HG03460 (cell line): Measurements from ENCODE around the gene CACNA1B.

Source experiments
- ATAC-seq: cut with Tn5 transposase; IDR thresholded peaks from one replicate; pipeline ENCODE4 v1.9.1; 2021; ENCODE audit not compliant: unreplicated experiment

The CACNA1B gene

GRCh38 chr9:137978262-137978714 lies 100.7 kb downstream of the CACNA1B start:
- no peak for ATAC-seq

- no peak for ATAC-seq
Measured at GRCh38 chr9:137982200-137982599, 104.6 kb downstream of the CACNA1B start.

GRCh38 chr9:137984005-137984404 lies 106.4 kb downstream of the CACNA1B start:
- no peak for ATAC-seq

DNA sequence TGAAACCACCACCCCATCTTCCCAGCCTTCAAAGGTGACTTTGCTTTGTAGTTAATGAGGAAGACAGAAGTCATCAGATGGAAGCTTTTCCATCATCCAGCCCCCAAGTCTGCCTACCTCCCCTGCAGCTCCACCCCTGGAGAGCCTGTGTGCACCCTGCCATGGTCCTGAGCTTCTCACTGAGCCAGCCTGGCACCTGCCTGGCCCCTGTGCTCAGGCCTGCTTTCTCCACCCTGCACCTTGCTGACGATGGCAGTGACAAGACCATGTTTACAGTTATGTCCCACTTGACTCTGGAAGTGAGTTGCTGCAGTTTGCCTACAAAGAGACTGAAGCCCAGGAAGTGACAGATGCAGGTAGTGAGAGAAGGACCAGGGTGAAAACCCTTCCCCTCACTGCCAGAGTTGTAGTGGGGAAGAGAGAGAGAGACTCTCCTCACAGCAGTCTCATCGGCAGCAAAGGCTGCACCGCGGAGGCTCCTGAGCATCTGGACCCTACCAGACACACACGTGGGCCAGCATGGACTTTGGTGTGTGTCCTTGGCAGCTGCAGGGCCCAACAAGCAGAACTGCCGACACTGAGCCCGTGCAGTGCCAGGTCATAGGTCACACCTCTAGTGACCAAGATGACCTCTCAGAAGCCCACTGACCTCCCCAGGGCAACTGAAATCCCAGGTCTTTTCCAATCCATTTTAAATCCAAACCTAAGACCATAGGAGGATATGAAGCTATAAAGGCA lies 107.1 kb downstream of the CACNA1B start:
- ATAC-seq = no peak

- no peak for ATAC-seq
Measured at GRCh38 chr9:137985637-137986071, 108.1 kb downstream of the CACNA1B start.

GRCh38 chr9:137986268-137987099 lies 108.9 kb downstream of the CACNA1B start:
- ATAC-seq = no peak

GRCh38 chr9:137987244-137988030 lies 109.9 kb downstream of the CACNA1B start:
- no peak for ATAC-seq

- ATAC-seq = no peak
Measured at GRCh38 chr9:137988051-137988450, 110.5 kb downstream of the CACNA1B start.

GRCh38 chr9:137988701-137989100 lies 111.1 kb downstream of the CACNA1B start:
- ATAC-seq = no peak

DNA sequence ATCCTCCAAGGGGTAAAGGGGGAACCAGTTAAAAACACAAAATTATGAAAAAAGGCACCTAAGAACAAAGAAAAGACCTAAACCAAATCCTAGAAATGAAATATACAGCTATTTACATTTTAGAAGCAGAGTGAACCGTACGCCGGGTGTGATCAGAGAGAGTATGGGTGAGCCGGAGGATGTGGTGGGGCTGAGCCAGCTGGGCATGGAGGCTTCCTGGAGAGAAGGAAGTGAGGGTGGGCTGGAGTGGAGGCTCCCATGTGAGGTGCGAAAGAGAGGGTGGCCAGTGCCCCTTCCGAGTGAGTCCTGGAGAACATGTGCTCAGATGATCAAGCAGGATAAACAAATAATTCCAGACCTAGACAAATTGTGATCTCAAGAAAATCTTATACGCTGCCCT lies 111.6 kb downstream of the CACNA1B start:
- no peak for ATAC-seq

GRCh38 chr9:137989999-137990715 lies 112.6 kb downstream of the CACNA1B start:
- no peak for ATAC-seq

DNA sequence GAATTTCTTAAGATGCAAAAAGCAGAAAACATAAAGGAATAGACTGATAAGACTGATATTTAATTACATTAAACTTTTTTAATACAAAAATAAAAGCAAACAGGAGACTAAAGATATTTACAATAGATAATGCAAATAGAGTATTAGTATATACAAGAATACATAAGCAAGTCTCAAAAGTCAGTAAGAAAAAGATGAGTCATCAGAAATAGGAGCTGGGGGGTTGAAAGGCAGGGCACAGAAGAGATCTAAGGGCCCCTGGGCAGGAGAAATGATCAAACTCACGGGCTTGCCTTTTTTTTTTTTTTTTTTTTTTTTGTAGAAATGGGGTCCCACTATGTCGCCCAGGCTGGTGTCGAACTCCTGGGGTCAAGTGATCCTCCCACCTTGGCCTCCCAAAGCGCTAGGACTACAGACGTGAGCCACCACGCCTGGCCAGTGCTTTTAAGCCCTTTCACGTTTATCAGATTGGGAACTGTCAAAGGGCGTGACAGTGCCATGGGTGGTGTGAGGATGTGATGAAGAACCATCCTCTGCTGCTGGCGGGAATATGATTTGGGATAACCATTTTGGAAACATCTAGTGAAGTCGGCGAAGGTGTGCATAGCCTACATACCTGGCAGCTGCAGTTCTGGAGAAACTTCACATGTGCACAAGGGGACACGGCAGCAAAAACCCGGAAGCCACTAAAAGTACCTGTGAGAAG lies 126.1 kb downstream of the CACNA1B start:
- ATAC-seq = no peak

- no peak for ATAC-seq
Measured at GRCh38 chr9:138006576-138007233, 129.1 kb downstream of the CACNA1B start.

GRCh38 chr9:138007566-138007917 lies 130.0 kb downstream of the CACNA1B start:
- no peak for ATAC-seq

DNA sequence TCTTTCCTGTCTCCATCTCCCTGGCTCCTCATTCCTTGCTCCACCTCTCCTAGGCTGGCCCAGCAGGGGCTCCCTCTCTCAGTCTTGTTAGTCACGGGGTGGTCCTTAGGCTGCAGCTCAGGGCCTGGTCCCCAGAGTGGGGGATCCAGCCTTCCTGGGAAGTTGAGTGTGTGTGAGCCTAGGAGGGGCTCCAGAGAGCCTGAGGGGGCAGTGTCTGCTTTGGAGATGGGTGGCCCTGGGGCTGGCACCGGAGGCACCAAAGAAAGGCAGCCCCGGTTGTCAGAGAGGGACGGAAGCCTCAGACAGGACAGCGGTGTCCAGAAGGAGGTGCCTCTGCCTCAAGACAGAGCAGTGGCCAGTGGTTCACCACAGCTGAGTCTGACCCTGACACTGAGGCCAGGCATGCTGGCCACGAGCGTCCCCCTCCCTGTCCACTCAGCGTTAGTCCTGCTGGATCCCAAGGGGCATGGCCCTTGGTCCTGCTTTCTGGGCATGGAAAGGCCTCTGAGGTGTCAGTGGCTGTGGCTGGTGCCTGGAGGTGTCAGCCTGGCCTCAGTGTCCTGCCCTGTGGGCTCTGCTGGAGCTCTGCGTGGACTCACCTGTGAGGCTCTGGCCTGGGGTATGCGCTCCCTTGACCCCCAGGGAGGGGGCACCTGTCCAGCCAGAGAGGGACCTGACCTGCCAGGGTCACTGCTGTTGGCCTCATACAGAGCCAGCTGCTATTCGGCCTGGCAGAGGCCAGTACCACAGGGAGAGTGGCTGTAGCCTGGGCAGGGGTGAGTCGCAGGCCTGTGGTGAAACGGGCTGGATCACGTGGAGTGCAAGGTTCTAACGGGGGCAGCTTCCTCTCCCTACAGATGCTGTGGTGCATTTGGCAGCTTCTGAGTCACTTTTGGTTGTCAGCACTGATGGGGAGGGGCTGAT lies 130.6 kb downstream of the CACNA1B start:
- ATAC-seq = no peak

- no peak for ATAC-seq
Measured at GRCh38 chr9:138009016-138009802, 131.6 kb downstream of the CACNA1B start.

- ATAC-seq = no peak
Measured at GRCh38 chr9:138009803-138010690, 132.5 kb downstream of the CACNA1B start.
